ENCODE measurements around the gene GCN1. TPM values are rescaled to one million over a fixed set of nuclear protein-coding genes. Genes with fewer than 3 reads are reported as not detected.
"Not testable (repeated sequence)": the region's sequence is repeated elsewhere in the genome, so short reads cannot be mapped to it uniquely, and the experiment has no call there.

Gene GCN1
- total RNA-seq, 4 donors from 2014 or later, result 52.5 to 99.4 (median 72.1) TPM

- DNase-seq (ENCODE audit: low spot score), result no peak
- no peak for TF ChIP-seq CTCF (IDR thresholded peaks at IDR 0.05)
- no peak for ATAC-seq (ENCODE audit: low FRiP score)
Measured at GRCh38 chr12:120211243-120211903, 16.9 kb upstream of the GCN1 start.

GRCh38 chr12:120209851-120210250 lies 15.3 kb upstream of the GCN1 start:
- no peak for ATAC-seq (ENCODE audit: low FRiP score)
- TF ChIP-seq CTCF (IDR thresholded peaks at IDR 0.05), result no peak
- no peak for DNase-seq (ENCODE audit: low spot score)

- ATAC-seq (ENCODE audit: low FRiP score) (peak; percentile 14), DNase-seq (ENCODE audit: low spot score) (no peak)
- no peak for TF ChIP-seq CTCF (IDR thresholded peaks at IDR 0.05)
Measured at GRCh38 chr12:120207227-120207626, 12.7 kb upstream of the GCN1 start.

GRCh38 chr12:120206781-120207180 lies 12.3 kb upstream of the GCN1 start:
- not testable (repeated sequence) for DNase-seq (ENCODE audit: low spot score); ATAC-seq (ENCODE audit: low FRiP score)

GRCh38 chr12:120206228-120206627 lies 11.7 kb upstream of the GCN1 start:
- DNase-seq (ENCODE audit: low spot score) (no peak), ATAC-seq (ENCODE audit: low FRiP score) (no peak)
- no peak for TF ChIP-seq CTCF (IDR thresholded peaks at IDR 0.05)

GRCh38 chr12:120204171-120204570 lies 9.7 kb upstream of the GCN1 start:
- TF ChIP-seq CTCF (IDR thresholded peaks at IDR 0.05), result no peak

GRCh38 chr12:120200364-120200800 lies 5.9 kb upstream of the GCN1 start:
- ATAC-seq (ENCODE audit: low FRiP score) (peak; percentile 0), DNase-seq (ENCODE audit: low spot score) (no peak)
- TF ChIP-seq CTCF (IDR thresholded peaks at IDR 0.05), result no peak

More at GRCh38 chr12:120204171-120204570, 9.7 kb upstream of the GCN1 start:
- no peak for ATAC-seq (ENCODE audit: low FRiP score)
- DNase-seq (ENCODE audit: low spot score), result no peak
